HepG2 (cell line): ENCODE measurements around the gene AMZ2. TPM values are rescaled to one million over a fixed set of nuclear protein-coding genes. Genes with fewer than 3 reads are reported as not detected.
A peak's percentile ranks its signal among the peaks of the same experiment; 100 is the strongest.

ENCODE experiments used
- ARID5B ChIP-seq: IDR thresholded peaks from 2 replicates; pipeline ENCODE4 v1.4.0; 2020; ENCODE audit warnings: mild to moderate bottlenecking, missing genetic modification reagents
- CREM ChIP-seq, 2 experiments: sonication (generic) in 1 of 2; formaldehyde crosslinking in 1 of 2; IDR thresholded peaks; 2 replicates each; pipeline versions ENCODE4 v1.4.0 to v1.6.1; 2016 to 2020; ENCODE audit warnings: antibody characterized with exemption in 1 of 2, mild to moderate bottlenecking in 1 of 2, missing genetic modification reagents in 1 of 2
- EP300 ChIP-seq, 3 experiments: sonication (generic) in 1 of 3; formaldehyde crosslinking in 1 of 3; IDR thresholded peaks; 2 replicates each; pipeline versions ENCODE4 v1.5.1 to v1.6.1; 2011 to 2020; ENCODE audit warnings: low read depth in 2 of 3, low read length in 2 of 3, borderline replicate concordance in 1 of 3, improper control_type of control experiment in 1 of 3, mild to moderate bottlenecking in 1 of 3, missing genetic modification reagents in 1 of 3, moderate library complexity in 1 of 3
- GATA4 ChIP-seq: sonication (generic); IDR thresholded peaks from 2 replicates; pipeline ENCODE4 v1.6.1; 2016; ENCODE audit warnings: antibody characterized with exemption, low read depth, borderline replicate concordance
- HNF4G ChIP-seq, 2 experiments: sonication (generic) in 1 of 2; formaldehyde crosslinking in 1 of 2; IDR thresholded peaks; 2 replicates each; pipeline versions ENCODE4 v1.4.0 to v1.6.1; 2011 to 2020; ENCODE audit warnings: borderline replicate concordance in 2 of 2, low read depth in 2 of 2, mild to moderate bottlenecking in 2 of 2, low read length in 1 of 2, missing genetic modification reagents in 1 of 2, moderate library complexity in 1 of 2
- KDM5B ChIP-seq: sonication (generic); formaldehyde crosslinking; IDR thresholded peaks from 2 replicates; pipeline ENCODE4 v1.4.0; 2020; ENCODE audit warnings: missing genetic modification reagents, mild to moderate bottlenecking, borderline replicate concordance
- NR2F6 ChIP-seq, 2 experiments: IDR thresholded peaks; 2 replicates each; pipeline ENCODE4 v1.6.1; 2016; ENCODE audit warnings: antibody characterized with exemption in 1 of 2, mild to moderate bottlenecking in 1 of 2
- PATZ1 ChIP-seq: sonication (generic); formaldehyde crosslinking; IDR thresholded peaks from 2 replicates; pipeline ENCODE4 v1.4.0; 2020; ENCODE audit warnings: missing genetic modification reagents
- PLSCR1 ChIP-seq: sonication (generic); formaldehyde crosslinking; IDR thresholded peaks from 2 replicates; pipeline ENCODE4 v1.5.0; 2020; ENCODE audit warnings: missing genetic modification reagents, mild to moderate bottlenecking, borderline replicate concordance
- PPARG ChIP-seq: conservative IDR thresholded peaks from 2 replicates; pipeline ENCODE4 v1.6.1; 2016; ENCODE audit warnings: missing biosample characterization, missing genetic modification reagents
- RELA ChIP-seq: sonication (generic); formaldehyde crosslinking; IDR thresholded peaks from 2 replicates; pipeline ENCODE4 v1.4.0; 2020; ENCODE audit warnings: missing genetic modification reagents
- SALL1 ChIP-seq: sonication (generic); formaldehyde crosslinking; IDR thresholded peaks from 2 replicates; pipeline ENCODE4 v1.8.0; 2022; ENCODE audit warnings: mild to moderate bottlenecking, missing genetic modification reagents
- ZBTB39 ChIP-seq: sonication (generic); formaldehyde crosslinking; IDR thresholded peaks from 2 replicates; pipeline ENCODE4 v1.5.0; 2020; ENCODE audit warnings: missing genetic modification reagents
- ZNF670 ChIP-seq: sonication (generic); formaldehyde crosslinking; IDR thresholded peaks from 2 replicates; pipeline ENCODE4 v1.8.0; 2022; ENCODE audit warnings: mild to moderate bottlenecking, missing genetic modification reagents, borderline replicate concordance
- ZNF704 ChIP-seq: sonication (generic); formaldehyde crosslinking; IDR thresholded peaks from 2 replicates; pipeline ENCODE4 v1.8.1; 2023; ENCODE audit warnings: mild to moderate bottlenecking, inconsistent platforms, moderate library complexity, missing genetic modification reagents, borderline replicate concordance
- polyA plus RNA-seq, 8 experiments: library from polyadenylated mRNA; depleted of rRNA in 3 of 8; stranded (reverse) in 7 of 8; unstranded in 1 of 8; fragments of >200 nt; fragmentation: Illumina TruSeq in 4 of 8; extraction: Trizol in 4 of 8; gene quantifications; 2 replicates each; pipeline versions ENCODE4 v1.2.1 to v1.2.3, GENCODE V29; 2011 to 2016; ENCODE audit warnings: low read depth in 4 of 8, missing spikeins in 1 of 8, mixed read lengths in 1 of 8; ENCODE audit not compliant: insufficient read depth in 1 of 8
- total RNA-seq, 5 experiments: library from RNA; depleted of rRNA; stranded (reverse); fragments of >200 nt; fragmentation: Illumina TruSeq; extraction: Trizol; gene quantifications; 2 replicates each; pipeline ENCODE4 v1.2.3, GENCODE V29; 2016; ENCODE audit warnings: low read depth in 1 of 5

Gene AMZ2
- total and polyA plus RNA-seq, 2 of the 13 experiments (the other 11 are each of a cell fraction or from before 2014, with no cell fraction given) = 86.9 to 90.2 TPM

- TF ChIP-seq ARID5B (CRISPR knock-in tag) = 0 out of 2 replicates have a peak, but pooled peaks have one; percentile 31
- peak; percentile 9; the same call in 1 of the 2 replicates for TF ChIP-seq CREM (IDR thresholded peaks at IDR 0.05)
- no peak for TF ChIP-seq CREM (CRISPR knock-in tag; IDR thresholded peaks at IDR 0.05)
- TF ChIP-seq EP300 (IDR thresholded peaks at IDR 0.05; ENCODE audit: low read depth in 2 of 2, low read length in 2 of 2) = 0 out of 4 replicates have a peak, but pooled peaks of 1 of the 2 experiments have one; percentile 15
- TF ChIP-seq EP300 (CRISPR knock-in tag; IDR thresholded peaks at IDR 0.05; ENCODE audit: borderline replicate concordance) = no peak
- no peak for TF ChIP-seq ZBTB39 (CRISPR knock-in tag)
- TF ChIP-seq PATZ1 = peak; percentile 44; the same call in 1 of the 2 replicates
- peak; percentile 71 for TF ChIP-seq HNF4G (IDR thresholded peaks at IDR 0.05; ENCODE audit: borderline replicate concordance, low read depth, low read length)
- TF ChIP-seq HNF4G (CRISPR knock-in tag; IDR thresholded peaks at IDR 0.05; ENCODE audit: borderline replicate concordance, low read depth) = no peak
- no peak for TF ChIP-seq KDM5B
- no peak for TF ChIP-seq RELA (CRISPR knock-in tag)
- TF ChIP-seq ZNF704 (CRISPR knock-in tag) = no peak
- peak; percentile 63 for TF ChIP-seq NR2F6 (IDR thresholded peaks at IDR 0.05)
- 0 out of 2 replicates have a peak, but pooled peaks have one; percentile 17 for TF ChIP-seq NR2F6 (CRISPR knock-in tag; IDR thresholded peaks at IDR 0.05)
- no peak for TF ChIP-seq PLSCR1 (CRISPR knock-in tag)
- TF ChIP-seq SALL1 (CRISPR knock-in tag) = peak; percentile 45
- TF ChIP-seq GATA4 = no peak
- peak; percentile 35; the same call in 1 of the 2 replicates for TF ChIP-seq PPARG
- TF ChIP-seq ZNF670 (CRISPR knock-in tag) = no peak
Observed at GRCh38 chr17:68255731-68256538, 8.1 kb downstream of the AMZ2 start (continued).
